ENCODE measurements around the gene TNFAIP3. TPM values are rescaled to one million over a fixed set of nuclear protein-coding genes. Genes with fewer than 3 reads are reported as not detected.

TNFAIP3 gene
- total and polyA plus RNA-seq, 2 of the 8 experiments (the other 6 are each of a cell fraction or from before 2014, with no cell fraction given), result 1.6 to 2.0 TPM

- no peak overlapping the region for H3K23ac ChIP-seq (ENCODE audit: insufficient read length)
- no peak overlapping the region for H3K14ac ChIP-seq (ENCODE audit: insufficient read length)
- peaks cover 0 to 13% (median 3%) of the 10 kb centered on the region in 4 experiments; a peak in 2 of 8 replicates for H3K36me3 ChIP-seq (ENCODE audit: control insufficient read depth in 2 of 4, insufficient read depth in 4 of 4, low read length in 3 of 4)
- no peak overlapping the region for H2BK12ac ChIP-seq (ENCODE audit: low read depth, low read length)
- H3K9ac ChIP-seq (replicated peaks in 1 of 4; ENCODE audit: extremely low read depth in 1 of 4, low read depth in 3 of 4, low read length in 3 of 4), result no peak overlapping the region
- FAIRE-seq, result no peak
- H2AK5ac ChIP-seq (ENCODE audit: low read depth, low read length), result no peak overlapping the region
- no peak overlapping the region for H2BK20ac ChIP-seq (ENCODE audit: low read length)
- H3K27ac ChIP-seq (ENCODE audit: low read depth, low read length), result no peak overlapping the region
- no peak overlapping the region for H3K4ac ChIP-seq (replicated peaks; ENCODE audit: insufficient read length, low read depth, low read length)
- H3K27me3 ChIP-seq (replicated peaks in 1 of 4; ENCODE audit: control insufficient read depth in 3 of 4, extremely low read depth in 1 of 4, insufficient read depth in 3 of 4, low read length in 3 of 4), result peaks cover 0 to 1% (median under 1%) of the 10 kb centered on the region in 4 experiments; a peak in 2 of 7 replicates
- no peak overlapping the region for H2BK120ac ChIP-seq (replicated peaks; ENCODE audit: low read depth, low read length)
- WGBS, 2 experiments (ENCODE audit: extremely low coverage in 1 of 2, insufficient coverage in 1 of 2, insufficient read length in 1 of 2, insufficient replicate concordance in 2 of 2, low coverage in 1 of 2, low lambda C conversion rate in 2 of 2, missing lambda C conversion rate in 1 of 2), result 90% methylated on average over 7 of the region's 7 CpGs; no CpG with 5 or more reads in 1 of the 2 experiments
- no peak overlapping the region for H3K56ac ChIP-seq (replicated peaks; ENCODE audit: insufficient read length, low read depth, low read length)
- H4K8ac ChIP-seq (ENCODE audit: extremely low read depth, insufficient read depth, low read length), result no peak overlapping the region
- H3K4me3 ChIP-seq (ENCODE audit: extremely low read depth in 1 of 4, insufficient read depth in 2 of 4, low read depth in 3 of 4, low read length in 4 of 4), result no peak overlapping the region
- H2AFZ ChIP-seq (ENCODE audit: low read length), result no peak overlapping the region
- H4K5ac ChIP-seq (ENCODE audit: insufficient read length, low read depth, low read length), result no peak overlapping the region
- TF ChIP-seq CHD1 (IDR thresholded peaks at IDR 0.05; ENCODE audit: low read depth, low read length) (no peak), EZH2 (IDR thresholded peaks at IDR 0.05; ENCODE audit: low read depth, low read length, severe bottlenecking) (no peak), POLR2A (IDR thresholded peaks at IDR 0.05; ENCODE audit: control extremely low read depth in 1 of 2, low read depth in 2 of 2, low read length in 2 of 2) (no peak), SP4 (IDR thresholded peaks at IDR 0.05; ENCODE audit: low read length) (no peak), BCL11A (IDR thresholded peaks at IDR 0.05; ENCODE audit: low read depth in 2 of 2, low read length in 2 of 2) (no peak), EP300 (IDR thresholded peaks at IDR 0.05; ENCODE audit: borderline replicate concordance in 1 of 2, low read depth in 2 of 2, low read length in 2 of 2) (no peak), CTCF (IDR thresholded peaks at IDR 0.05; ENCODE audit: control extremely low read depth in 1 of 3, insufficient read depth in 1 of 3, low read depth in 1 of 3, low read length in 3 of 3) (no peak)
- TF ChIP-seq, protein P1, sequence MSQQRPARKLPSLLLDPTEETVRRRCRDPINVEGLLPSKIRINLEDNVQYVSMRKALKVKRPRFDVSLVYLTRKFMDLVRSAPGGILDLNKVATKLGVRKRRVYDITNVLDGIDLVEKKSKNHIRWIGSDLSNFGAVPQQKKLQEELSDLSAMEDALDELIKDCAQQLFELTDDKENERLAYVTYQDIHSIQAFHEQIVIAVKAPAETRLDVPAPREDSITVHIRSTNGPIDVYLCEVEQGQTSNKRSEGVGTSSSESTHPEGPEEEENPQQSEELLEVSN (IDR thresholded peaks at IDR 0.05), result no peak
- H3K18ac ChIP-seq (ENCODE audit: extremely low read depth, low read length), result no peak overlapping the region
- CTCF ChIA-PET (ENCODE audit: partially characterized antibody), result interaction anchor here (0.9 to 2.3 kb wide), 2 partner anchors 9 to 72 kb away, joined by 3 to 10 read pairs; no protein-coding TSS in a partner anchor
- no peak overlapping the region for H2BK5ac ChIP-seq (ENCODE audit: low read depth, low read length)
- no peak for DNase-seq (ENCODE audit: low read depth in 1 of 2, low spot score in 2 of 2)
- no peak overlapping the region for H4K91ac ChIP-seq (replicated peaks; ENCODE audit: insufficient read length, low read length)
- H3K9me3 ChIP-seq (ENCODE audit: insufficient read depth in 2 of 2, low read depth in 1 of 2, low read length in 1 of 2), result no peaks in the 10 kb centered on the region
- no peak overlapping the region for H2BK15ac ChIP-seq (ENCODE audit: low read length)
- no peak overlapping the region for H3K4me2 ChIP-seq (ENCODE audit: insufficient read depth in 1 of 2, low read depth in 2 of 2, low read length in 2 of 2)
- POLR2A ChIA-PET (ENCODE audit: partially characterized antibody), result no interaction called here
- H3K79me2 ChIP-seq (ENCODE audit: control insufficient read depth in 1 of 2, insufficient read depth in 2 of 2, low read length in 2 of 2), result no peaks in the 10 kb centered on the region
- no peaks in the 10 kb centered on the region for H3K4me1 ChIP-seq (replicated peaks in 1 of 4; ENCODE audit: control insufficient read depth in 3 of 4, insufficient read depth in 4 of 4, low read length in 3 of 4)
- H3K23me2 ChIP-seq (ENCODE audit: low read depth, low read length), result no peaks in the 10 kb centered on the region
- H3K79me1 ChIP-seq (ENCODE audit: low read depth, low read length), result no peaks in the 10 kb centered on the region; the same call in 1 of the 2 replicates
- no peaks in the 10 kb centered on the region for H4K20me1 ChIP-seq (replicated peaks in 1 of 2; ENCODE audit: control insufficient read depth in 1 of 2, insufficient read depth in 2 of 2, low read length in 2 of 2)
Observed at GRCh38 chr6:137873273-137873762, 6.3 kb downstream of the TNFAIP3 start.
